ENCODE data around the gene COQ9. TPM values are rescaled to one million over a fixed set of nuclear protein-coding genes. Genes with fewer than 3 reads are reported as not detected.
A peak's percentile ranks its signal among the peaks of the same experiment; 100 is the strongest.
"Not testable (repeated sequence)": the region's sequence is repeated elsewhere in the genome, so short reads cannot be mapped to it uniquely, and the experiment has no call there.

Gene COQ9
- total RNA-seq, result 10 to 100 TPM; 33.1 to 47.1 (median 39.4) TPM

GRCh38 chr16:57447186-57447962 is at the start of gene COQ9, which contains the start of gene CIAPIN1:
COQ9 (plus strand) TSS chr16:57447479; CDS start chr16:57447506, 27 bp downstream.
CIAPIN1 (minus strand) TSS chr16:57447385; CDS start chr16:57440928, 6,457 bp downstream.
- Histone ChIP-seq H3K27ac (peak within 1 kb of the TSS; percentile 86 to 92 (median 88)), H3K9me3 (no peaks in the 10 kb centered on the region), H3K27me3 (no peaks in the 10 kb centered on the region), H3K4me3 (peak within 1 kb of the TSS; percentile 74 to 99 (median 84)), H3K36me3 (peaks cover 4 to 16% (median 5%) of the 10 kb centered on the region in 4 donors), H3K4me1 (peaks cover 18 to 21% (median 19%) of the 10 kb centered on the region in 4 donors)
- TF ChIP-seq EP300 (IDR thresholded peaks at IDR 0.05) (no peak), POLR2AphosphoS5 (IDR thresholded peaks at IDR 0.05) (peak; percentile 91 to 92), POLR2A (IDR thresholded peaks at IDR 0.05) (peak; percentile 33 to 94 (median 78)), CTCF (IDR thresholded peaks at IDR 0.05) (peak in 1 of 6 experiments; percentile 5)
- WGBS, 2 donors, result 0% methylated on average over 11 to 30 of the region's 68 CpGs
- ATAC-seq (ENCODE audit: low FRiP score in 2 of 2), result peak; percentile 98 to 100
- DNase-seq, result peak; percentile 96 to 99

- not testable (repeated sequence) for ATAC-seq (ENCODE audit: low FRiP score in 2 of 2); H3K36me3 ChIP-seq; H3K9me3 ChIP-seq; DNase-seq; H3K4me3 ChIP-seq; H3K4me1 ChIP-seq; H3K27ac ChIP-seq; H3K27me3 ChIP-seq
- 88 to 90% methylated on average over 4 of the region's 4 CpGs for WGBS, 2 donors
Measured at GRCh38 chr16:57397493-57397892, 49.8 kb upstream of the COQ9 start.

- H3K36me3 ChIP-seq, result no peaks in the 10 kb centered on the region
- H3K4me1 ChIP-seq, result no peaks in the 10 kb centered on the region
- no peak overlapping the region for H3K4me3 ChIP-seq
- no peaks in the 10 kb centered on the region for H3K9me3 ChIP-seq
- ATAC-seq (ENCODE audit: low FRiP score in 2 of 2), result no peak
- H3K27me3 ChIP-seq, result no peaks in the 10 kb centered on the region
- WGBS, 2 donors, result 66 to 90% methylated on average over 3 to 7 of the region's 7 CpGs
- DNase-seq, result no peak
- TF ChIP-seq EP300 (IDR thresholded peaks at IDR 0.05) (no peak), POLR2A (IDR thresholded peaks at IDR 0.05) (no peak), CTCF (IDR thresholded peaks at IDR 0.05) (no peak), POLR2AphosphoS5 (IDR thresholded peaks at IDR 0.05) (no peak)
- no peak overlapping the region for H3K27ac ChIP-seq
Measured at GRCh38 chr16:57401943-57402640, 45.2 kb upstream of the COQ9 start.

GRCh38 chr16:57403965-57404817 is 43.1 kb upstream of the COQ9 start, which contains the start of gene CCL17:
CCL17 (plus strand) TSS chr16:57404767; CDS start chr16:57413933, 9,166 bp downstream.
- H3K27ac ChIP-seq, result no peak within 1 kb of the TSS
- 77 to 79% methylated on average over 17 of the region's 17 CpGs for WGBS, 2 donors
- H3K27me3 ChIP-seq, result no peaks in the 10 kb centered on the region
- H3K4me1 ChIP-seq, result peaks cover 2 to 9% (median 4%) of the 10 kb centered on the region in 4 donors
- H3K4me3 ChIP-seq, result no peak within 1 kb of the TSS
- H3K36me3 ChIP-seq, result no peaks in the 10 kb centered on the region
- DNase-seq, result peak in 1 of 2 donors; percentile 45
- ATAC-seq (ENCODE audit: low FRiP score in 2 of 2), result no peak
- no peak for TF ChIP-seq POLR2A (IDR thresholded peaks at IDR 0.05)
- no peak for TF ChIP-seq POLR2AphosphoS5 (IDR thresholded peaks at IDR 0.05)
- TF ChIP-seq EP300 (IDR thresholded peaks at IDR 0.05), result no peak
- no peak for TF ChIP-seq CTCF (IDR thresholded peaks at IDR 0.05)
- no peaks in the 10 kb centered on the region for H3K9me3 ChIP-seq
